Measurements from ENCODE around the gene TDP1.
"Not testable (repeated sequence)": the region's sequence is repeated elsewhere in the genome, so short reads cannot be mapped to it uniquely, and the experiment has no call there.

TDP1 gene

DNA sequence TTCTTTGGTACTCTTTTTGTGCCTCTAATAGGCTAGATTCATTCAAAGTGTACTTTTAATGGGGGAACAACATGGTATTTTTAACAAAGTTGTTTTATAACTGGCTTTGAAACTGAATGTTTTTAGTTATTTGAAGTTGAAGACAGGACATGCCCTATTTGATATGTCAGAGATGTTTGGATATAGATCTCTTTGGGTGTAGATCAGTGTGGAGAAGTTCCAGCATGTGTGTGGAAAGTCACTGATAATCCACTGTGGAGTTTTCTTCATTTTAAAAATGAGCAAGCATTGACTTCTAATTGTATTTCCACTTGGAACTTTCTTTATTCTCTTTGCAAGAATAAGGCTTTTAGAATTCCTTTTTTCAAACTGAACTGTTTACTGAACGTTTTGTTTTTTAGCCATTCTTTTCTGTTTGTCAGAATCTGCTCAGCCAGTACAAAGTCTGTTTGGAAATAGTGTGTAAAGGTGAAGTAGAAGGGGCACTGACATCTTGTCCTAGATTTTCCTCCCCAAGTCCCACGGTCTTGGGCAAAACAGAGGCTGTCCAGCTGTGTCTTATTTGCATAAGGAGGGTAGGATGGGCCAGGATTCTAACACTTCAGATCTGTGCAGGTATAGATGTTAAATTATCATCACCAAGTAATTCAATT, 35.0 kb downstream of the TDP1 start:
- no peak for TF ChIP-seq ZNF274 (IDR thresholded peaks at IDR 0.05; ENCODE audit: low read depth, low read length)
- H3K4me3 ChIP-seq (ENCODE audit: low read length) = no peak overlapping the region

DNA sequence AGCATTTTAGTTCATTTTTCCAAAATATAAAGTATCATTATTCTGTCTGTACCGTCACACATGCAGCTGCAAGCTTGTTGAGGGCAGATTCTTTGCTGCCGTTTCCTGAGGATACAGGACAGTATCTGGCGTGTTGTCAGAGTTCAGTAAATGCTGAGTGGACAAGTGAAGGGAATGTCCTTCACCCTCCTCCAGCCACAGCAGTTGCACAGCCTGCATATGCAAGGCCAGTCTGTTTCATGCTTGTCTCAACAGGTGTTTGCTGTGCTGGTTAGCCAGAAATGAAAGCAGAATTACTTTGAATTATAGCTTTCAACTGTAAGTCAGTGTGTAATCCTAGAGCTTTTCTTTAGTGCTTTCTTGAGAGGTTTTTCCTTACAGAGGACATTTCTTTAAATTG, 36.5 kb downstream of the TDP1 start:
- H3K4me3 ChIP-seq (ENCODE audit: low read length) = no peak overlapping the region
- TF ChIP-seq ZNF274 (IDR thresholded peaks at IDR 0.05; ENCODE audit: low read depth, low read length) = no peak

DNA sequence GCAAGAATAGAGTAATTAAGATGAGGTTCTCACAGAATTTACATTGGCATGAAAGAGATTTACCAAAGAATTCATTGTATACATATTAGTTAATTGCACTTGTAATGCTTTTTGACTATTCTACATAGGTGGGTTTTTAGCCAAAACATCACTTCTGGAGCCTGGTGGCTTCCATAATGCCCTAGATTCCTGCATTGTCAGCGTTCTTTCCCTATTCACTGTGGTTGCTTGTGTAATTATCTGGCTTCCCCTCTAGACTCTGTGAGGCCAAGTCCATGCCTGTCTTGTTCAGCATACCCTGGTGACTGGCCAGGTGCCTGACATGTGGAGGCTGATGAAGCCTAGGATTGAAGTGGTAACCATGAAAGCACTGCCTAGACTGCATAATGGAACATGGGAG, 41.2 kb downstream of the TDP1 start:
- no peak overlapping the region for H3K4me3 ChIP-seq (ENCODE audit: low read length)
- TF ChIP-seq ZNF274 (IDR thresholded peaks at IDR 0.05; ENCODE audit: low read depth, low read length) = no peak

DNA sequence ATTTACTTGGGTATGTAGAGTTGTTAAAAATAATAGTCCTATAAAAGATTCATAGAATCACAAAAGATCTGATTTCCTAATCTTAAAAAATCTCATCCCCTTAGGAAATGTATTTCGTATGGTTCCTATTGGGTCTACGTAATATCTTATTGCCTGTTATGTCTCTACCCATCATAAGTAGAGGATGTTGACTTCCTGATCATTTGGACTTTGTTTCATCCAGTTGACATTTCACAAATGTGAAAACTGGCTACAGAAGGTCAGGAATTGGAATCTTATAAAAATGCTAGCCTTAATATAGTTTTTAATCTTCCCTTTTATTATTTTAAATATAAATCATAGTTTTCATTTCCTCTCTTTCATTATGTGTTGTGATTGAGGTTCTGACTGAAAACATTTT, 45.2 kb downstream of the TDP1 start:
- H3K4me3 ChIP-seq (ENCODE audit: low read length) = no peak overlapping the region
- TF ChIP-seq ZNF274 (IDR thresholded peaks at IDR 0.05; ENCODE audit: low read depth, low read length) = no peak

DNA sequence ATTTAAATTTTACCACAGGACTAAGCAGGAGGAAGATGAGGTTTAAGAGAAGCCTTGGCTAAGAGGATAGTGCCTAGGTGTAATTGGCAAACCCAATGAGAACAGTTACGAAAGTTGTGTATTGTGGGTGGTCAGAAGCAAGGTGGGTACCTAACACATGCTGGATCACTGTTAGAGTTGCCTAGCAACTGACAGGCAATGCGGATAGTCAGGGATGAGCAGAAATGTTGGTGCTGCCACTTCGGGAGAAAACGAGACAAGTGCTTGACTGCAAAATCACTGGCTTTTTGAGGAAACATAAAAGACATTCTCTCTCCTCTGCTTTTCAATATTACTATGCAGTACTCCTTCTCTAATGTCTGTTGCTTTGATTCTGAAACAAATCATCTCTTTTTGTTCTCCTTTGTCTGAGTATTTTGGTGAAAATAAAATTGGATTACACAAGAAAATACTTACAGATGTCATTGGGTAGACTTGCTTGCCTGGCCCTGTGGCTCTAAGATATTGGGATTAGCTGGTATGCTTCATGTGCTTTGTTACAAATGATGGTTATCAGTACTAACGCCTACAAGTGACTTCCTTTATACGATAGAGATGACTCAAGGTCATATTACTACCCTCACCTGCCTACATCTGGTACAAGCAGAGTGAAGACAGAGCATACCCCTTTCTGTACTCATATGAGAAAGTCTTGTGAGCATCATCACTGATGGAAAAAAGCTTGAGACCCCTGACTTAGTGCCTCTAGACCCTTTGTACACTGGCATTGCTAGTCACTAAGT, 48.0 kb downstream of the TDP1 start:
- H3K4me3 ChIP-seq (ENCODE audit: low read length) = no peak overlapping the region
- no peak for TF ChIP-seq ZNF274 (IDR thresholded peaks at IDR 0.05; ENCODE audit: low read depth, low read length)

DNA sequence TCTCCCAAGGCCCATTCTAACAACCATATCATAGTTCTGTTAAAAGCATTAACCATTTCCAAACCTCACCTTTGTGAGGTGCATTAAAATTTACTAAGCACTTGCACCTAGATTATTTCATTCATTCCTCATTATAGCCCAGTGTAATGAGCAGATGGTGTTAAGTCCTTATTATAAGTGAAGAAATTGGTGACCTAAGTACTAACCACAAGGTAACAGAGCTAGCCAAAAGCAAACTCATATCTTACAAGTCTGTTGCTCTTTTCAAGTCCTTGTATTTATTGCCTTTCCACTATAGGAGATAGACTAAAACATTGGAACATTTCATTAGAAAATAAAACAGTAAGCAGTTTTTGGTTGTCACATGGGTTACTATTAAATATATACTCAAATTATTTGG, 49.7 kb downstream of the TDP1 start:
- no peak overlapping the region for H3K4me3 ChIP-seq (ENCODE audit: low read length)
- TF ChIP-seq ZNF274 (IDR thresholded peaks at IDR 0.05; ENCODE audit: low read depth, low read length) = no peak

DNA sequence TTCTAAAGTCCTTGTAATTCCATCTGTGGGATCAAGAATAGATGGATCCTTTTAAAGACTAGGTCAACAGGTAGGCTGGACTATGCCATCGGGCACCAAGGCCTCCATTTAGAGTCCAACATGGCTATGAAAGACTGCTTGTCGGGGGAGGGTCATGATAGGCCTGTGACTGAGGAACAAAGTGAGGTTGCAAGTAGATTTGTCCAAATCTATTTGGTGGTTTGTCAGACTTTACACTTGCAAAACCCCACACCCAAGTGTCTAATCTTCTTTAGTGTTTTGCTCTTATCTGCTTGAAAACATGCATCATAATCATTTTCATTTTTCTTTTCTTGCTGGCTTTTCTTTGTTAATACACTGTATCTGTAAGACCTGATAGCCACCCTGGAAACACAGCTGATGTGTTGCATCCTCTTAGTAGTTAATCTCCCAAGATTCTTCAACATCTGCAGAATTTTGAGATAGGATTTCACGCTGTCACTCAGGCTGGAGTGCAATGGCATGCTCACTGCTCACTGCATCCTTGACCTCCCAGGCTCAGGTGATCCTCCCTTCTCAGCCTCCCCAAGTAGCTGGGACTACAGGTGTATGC, 50.3 kb downstream of the TDP1 start:
- TF ChIP-seq ZNF274 (IDR thresholded peaks at IDR 0.05; ENCODE audit: low read depth, low read length) = no peak
- no peak overlapping the region for H3K4me3 ChIP-seq (ENCODE audit: low read length)

DNA sequence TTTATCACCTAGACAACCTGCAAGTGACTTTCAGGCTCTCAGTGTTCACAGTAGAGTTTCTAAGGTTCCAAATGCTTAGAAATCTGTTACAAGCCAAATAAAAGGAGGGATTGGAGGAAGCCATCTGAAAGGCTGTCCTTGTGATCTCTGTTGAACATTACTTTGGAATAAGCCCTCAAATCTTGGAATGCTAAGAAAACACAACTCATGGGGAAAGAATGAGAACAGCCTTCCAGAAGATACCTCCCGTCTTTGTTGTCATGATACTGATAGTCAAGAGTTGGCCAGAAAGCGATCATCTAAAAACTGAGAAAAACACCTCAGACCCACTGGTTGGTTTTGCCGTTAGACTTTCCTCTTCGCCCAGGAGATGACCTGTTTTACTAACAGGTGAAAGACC, 61.6 kb downstream of the TDP1 start:
- no peak for TF ChIP-seq ZNF274 (IDR thresholded peaks at IDR 0.05; ENCODE audit: low read depth, low read length)
- H3K4me3 ChIP-seq (ENCODE audit: low read length) = no peak overlapping the region

DNA sequence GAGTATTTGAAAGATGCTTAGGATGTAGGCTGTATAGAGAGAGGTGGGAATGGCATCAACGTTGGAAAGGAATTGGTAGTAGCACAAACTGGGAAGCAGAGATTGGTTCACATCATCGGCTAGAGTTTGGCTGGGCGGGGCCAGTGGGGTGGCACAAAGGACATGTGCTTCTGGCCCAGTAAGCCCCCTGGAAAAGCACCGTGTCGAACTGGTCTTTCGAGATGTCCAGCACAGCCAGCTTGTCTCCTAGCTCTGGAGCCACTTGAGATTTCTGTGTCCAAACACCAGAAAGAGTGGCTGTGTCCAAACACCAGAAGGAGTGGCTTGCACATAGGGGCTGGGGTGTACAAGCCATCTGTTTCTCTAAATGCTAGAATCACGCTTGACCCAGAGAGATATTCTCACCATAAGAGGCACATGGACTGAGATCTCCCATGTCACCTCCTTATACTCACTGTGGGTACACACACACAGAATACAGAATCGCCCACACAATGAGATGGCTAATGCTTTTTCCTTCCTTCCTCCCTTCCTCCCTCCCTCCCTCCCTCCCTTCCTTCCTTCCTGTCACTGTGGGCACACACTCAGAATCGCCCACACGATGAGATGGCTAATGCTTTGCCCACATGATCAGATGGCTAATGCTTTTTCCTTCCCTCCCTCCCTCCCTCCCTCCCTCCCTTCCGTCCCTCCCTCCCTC, 64.2 kb downstream of the TDP1 start:
- H3K4me3 ChIP-seq (ENCODE audit: low read length) = no peak overlapping the region
- no peak for TF ChIP-seq ZNF274 (IDR thresholded peaks at IDR 0.05; ENCODE audit: low read depth, low read length)

DNA sequence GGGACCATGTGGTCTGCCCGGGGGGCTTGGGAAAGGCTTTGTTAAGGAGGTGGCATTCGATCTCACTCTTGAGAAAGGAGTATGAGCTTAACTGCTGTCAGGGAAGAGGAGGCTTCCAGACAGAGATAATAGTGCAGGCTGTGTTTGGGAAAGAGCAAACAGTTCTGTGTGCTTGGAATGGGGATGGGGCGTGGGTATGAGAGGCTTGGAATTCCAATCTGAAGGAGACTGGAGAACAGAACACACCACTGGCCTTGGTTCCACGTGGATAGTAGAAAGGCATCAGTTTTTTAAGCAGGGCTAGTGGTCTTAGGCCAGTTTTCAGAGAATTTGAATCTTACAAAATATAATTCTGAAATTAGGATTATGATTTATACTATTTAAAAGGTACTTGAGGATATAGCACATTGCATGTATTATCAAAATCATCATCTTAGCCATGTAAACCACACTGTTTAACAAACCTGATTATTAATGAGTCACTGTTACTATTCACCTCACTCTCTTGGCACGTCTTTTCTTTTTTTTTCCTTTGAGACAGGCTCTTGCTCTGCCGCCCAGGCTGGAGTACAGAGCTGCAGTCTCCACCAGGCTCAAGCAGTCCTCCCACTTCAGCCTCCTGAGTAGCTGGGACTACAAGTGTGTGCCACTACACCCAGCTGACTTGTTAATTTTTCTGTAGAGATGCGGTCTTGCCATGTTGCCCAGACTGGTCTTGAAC, 67.6 kb downstream of the TDP1 start:
- no peak for TF ChIP-seq ZNF274 (IDR thresholded peaks at IDR 0.05; ENCODE audit: low read depth, low read length)
- H3K4me3 ChIP-seq (ENCODE audit: low read length) = no peak overlapping the region

DNA sequence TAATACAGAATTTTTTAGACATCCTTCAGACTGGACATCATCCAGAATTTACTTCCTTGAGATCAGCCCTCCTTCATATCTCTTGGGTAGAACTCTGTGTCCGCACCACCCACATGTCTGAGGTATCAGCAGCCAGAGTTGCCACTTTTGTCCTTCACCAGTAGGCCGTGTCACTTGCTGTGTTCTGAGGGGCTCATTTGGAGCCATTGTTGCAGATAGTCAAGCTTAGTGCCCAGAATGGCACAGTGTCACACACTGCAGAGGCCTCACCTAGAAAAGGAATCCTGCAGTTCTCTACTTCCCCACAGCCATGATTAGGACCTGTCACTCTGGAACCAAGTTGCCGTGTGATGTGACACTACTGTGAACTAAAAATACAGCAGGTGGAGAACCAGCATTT, 69.2 kb downstream of the TDP1 start:
- no peak overlapping the region for H3K4me3 ChIP-seq (ENCODE audit: low read length)
- TF ChIP-seq ZNF274 (IDR thresholded peaks at IDR 0.05; ENCODE audit: low read depth, low read length) = no peak

DNA sequence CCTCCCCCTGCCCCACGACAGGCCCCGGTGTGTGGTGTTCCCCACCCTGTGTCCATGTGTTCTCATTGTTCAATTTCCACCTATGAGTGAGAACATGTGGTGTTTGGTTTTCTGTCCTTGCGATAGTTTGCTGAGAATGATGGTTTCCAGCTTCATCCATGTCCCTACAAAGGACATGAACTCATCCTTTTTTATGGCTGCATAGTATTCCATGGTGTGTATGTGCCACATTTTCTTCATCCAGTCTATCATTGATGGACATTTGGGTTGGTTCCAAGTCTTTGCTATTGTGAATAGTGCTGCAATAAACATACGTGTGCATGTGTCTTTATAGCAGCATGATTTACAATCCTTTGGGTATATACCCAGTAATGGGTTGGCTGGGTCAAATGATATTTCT, 70.9 kb downstream of the TDP1 start:
- not testable (repeated sequence) for H3K4me3 ChIP-seq (ENCODE audit: low read length)

DNA sequence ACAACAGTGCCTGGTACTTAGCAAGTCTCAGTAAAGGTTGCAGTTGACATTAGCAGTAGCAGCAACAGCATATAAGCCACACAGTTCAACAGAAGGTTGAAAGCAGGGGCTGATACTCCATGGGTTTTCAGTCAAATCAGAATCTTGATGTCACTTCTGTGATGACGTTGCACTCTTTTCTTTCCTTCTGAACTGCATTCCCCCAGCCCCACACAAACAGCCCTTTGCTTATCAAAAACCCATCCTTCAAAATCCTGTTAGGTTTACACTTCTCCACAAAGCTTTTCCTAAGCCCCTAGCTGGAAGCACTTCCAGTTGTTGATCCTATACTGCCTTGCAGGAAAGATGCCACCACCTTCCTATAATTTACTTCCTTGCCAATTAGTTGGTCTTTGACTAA, 72.1 kb downstream of the TDP1 start:
- H3K4me3 ChIP-seq (ENCODE audit: low read length) = no peak overlapping the region
- no peak for TF ChIP-seq ZNF274 (IDR thresholded peaks at IDR 0.05; ENCODE audit: low read depth, low read length)

DNA sequence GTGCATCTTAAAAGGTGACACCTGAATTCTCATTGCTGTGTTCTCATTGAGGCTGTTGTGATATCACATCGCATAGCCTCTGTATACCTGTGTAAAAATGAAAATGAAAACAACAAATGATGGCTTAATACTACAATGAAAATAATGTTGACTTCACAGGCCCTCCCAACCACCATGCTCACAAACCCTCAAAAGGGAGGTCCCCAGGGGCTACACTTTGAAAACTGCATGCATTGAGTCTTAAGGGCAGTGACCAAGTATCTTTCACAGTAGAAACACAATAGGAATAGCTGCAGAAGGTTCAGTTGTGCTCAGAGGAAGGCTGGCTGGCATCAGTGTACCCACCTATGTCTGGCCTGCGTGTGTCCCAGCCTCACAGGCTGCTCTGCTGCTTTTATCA, 78.4 kb downstream of the TDP1 start:
- no peak for TF ChIP-seq ZNF274 (IDR thresholded peaks at IDR 0.05; ENCODE audit: low read depth, low read length)
- H3K4me3 ChIP-seq (ENCODE audit: low read length) = no peak overlapping the region
